Measurements from ENCODE around the gene SH2B3. TPM values are rescaled to one million over a fixed set of nuclear protein-coding genes. Genes with fewer than 3 reads are reported as not detected.
"Not testable (repeated sequence)": the region's sequence is repeated elsewhere in the genome, so short reads cannot be mapped to it uniquely, and the experiment has no call there.

SH2B3 gene
- total RNA-seq, 1 donor from 2014 or later = 20.4 TPM

GRCh38 chr12:111458546-111459172 is 52.9 kb downstream of the SH2B3 start:
- DNase-seq (ENCODE audit: low spot score) = peak; percentile 14

DNA sequence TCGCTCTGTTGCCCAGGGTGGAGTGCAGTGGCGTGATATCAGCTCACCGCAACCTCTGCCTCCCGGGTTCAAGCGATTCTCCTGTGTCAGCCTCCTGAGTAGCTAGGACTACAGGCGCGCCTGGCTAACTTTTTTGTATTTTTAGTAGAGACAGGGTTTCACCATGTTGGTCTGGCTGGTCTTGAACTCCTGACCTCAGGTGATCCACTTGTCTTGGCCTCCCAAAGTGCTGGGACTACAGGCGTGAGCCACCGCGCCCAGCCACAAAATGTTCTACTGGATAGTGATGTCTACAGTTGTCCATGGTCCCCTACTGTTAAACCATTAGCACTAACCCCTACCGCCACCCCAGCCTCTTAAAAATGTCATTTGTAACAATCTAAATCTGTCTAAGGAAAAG is 54.4 kb downstream of the SH2B3 start:
- DNase-seq (ENCODE audit: low spot score) = peak; percentile 23

DNA sequence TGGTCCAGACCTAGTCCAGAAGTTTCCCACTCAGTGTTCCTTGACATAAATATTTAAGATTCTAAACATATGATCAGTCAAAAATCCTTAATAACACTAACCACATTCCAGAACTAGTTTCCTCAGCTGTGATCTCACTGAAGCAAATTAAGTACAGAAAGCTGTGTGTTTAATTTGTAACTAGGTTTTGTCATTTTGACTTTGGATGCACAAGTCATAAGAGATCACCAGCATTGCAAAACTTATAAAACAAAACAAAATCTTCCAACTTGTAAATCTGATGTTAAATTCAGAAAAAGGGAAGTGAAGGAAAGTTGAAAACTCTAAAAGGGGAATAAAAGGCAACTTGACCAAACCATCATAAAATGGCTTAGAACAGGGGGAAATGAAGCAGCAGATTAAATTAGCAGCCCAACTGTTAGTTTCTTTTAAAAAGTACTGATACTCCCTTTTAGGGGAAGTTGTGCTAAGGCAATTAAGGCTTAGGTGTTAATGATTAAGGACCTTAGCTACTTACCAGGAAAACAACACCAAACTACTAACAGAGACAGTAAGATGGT is 56.6 kb downstream of the SH2B3 start:
- no peak for DNase-seq (ENCODE audit: low spot score)

DNA sequence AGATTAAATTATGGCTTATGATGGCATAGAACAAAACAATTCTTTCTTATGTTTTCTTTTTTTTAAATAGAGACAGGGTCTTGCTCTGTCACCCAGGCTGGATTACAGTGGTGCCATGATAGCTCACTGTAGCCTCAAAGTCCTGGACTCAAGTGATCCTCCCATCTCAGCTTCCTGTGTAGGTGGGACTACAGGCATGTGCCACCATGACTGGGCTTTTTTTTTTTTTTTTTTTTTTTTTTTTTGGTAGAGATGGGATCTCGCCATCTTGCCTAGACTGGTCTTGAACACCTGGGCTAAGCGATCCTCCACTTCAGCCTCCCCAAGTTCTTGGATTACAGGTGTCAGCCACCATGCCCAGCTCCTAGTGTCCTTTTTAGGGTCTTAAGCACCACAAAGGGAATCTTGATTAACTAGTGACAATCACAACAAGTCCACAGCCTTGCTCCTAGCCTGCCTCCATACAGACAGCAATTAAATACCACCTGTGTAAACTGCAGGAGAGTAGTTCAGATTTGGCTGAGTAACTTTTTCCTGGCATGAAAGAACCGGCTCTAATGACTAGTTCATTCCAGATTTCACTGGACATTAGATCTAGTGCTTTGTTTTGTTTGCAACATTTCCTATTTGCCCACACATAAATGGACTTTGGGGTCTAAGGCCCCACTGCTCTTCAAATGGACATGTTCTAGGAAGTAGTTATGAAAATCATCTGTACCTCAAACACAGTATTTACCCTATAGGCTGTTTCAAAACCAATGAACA is 61.6 kb downstream of the SH2B3 start:
- DNase-seq (ENCODE audit: low spot score) = no peak

DNA sequence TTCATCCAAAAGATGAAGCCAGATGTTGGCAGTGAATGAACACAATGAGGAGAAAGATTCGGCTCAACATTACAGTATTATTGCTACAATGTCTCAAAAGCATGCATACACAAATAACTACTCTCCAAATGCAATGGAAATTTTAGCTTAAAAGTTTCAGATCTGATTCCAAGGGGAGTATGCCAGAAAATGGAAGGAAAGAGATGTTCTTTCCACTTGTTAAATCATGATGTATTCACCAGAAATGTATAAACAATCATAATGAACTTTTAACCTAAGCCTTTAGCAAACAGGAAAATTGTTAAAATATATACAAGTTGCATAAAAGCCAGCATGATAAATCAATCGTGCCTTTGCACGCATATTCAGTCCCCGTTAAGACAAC is 62.1 kb downstream of the SH2B3 start:
- DNase-seq (ENCODE audit: low spot score) = no peak

GRCh38 chr12:111469401-111469800 is 63.7 kb downstream of the SH2B3 start:
- DNase-seq (ENCODE audit: low spot score) = no peak

DNA sequence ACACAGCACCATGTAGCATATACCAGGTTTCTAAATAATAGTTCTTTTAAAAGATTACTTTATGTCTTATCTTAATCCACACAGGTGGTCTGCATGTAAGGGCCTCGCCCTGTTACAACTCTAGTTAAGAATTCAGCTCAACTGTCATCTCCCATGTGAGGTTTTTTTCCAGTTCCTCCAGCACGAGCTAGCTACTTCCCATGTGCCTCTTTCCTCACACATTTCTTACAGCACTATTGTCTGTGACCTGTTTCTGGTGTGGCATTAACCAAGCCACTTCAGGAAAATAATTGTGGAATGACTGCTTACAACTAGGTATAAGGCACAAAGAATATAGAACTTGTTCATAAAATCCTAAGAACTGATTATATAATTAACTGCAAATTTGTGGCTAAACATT is 65.5 kb downstream of the SH2B3 start:
- DNase-seq (ENCODE audit: low spot score) = no peak

GRCh38 chr12:111482462-111482861 is 76.7 kb downstream of the SH2B3 start:
- no peak for DNase-seq (ENCODE audit: low spot score)

DNA sequence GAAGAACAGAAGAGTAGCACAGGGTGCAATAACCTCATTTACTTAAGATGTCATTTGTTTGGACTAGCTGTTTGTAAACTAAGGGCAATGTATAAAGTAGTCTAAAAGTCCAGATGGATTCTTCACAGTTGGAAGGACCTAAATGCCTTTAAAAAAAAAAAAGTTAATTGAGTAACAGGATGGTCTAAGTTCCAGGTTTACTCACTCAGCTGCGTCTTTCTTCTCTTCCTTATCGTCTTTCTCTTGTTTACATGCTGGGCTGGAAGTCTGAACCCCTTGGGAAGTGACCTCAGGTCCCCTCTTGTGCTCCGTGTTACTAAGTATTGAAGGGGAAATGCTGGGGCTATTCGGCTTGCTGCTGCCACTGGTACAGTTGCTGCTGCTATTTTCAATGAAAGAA is 82.5 kb downstream of the SH2B3 start:
- DNase-seq (ENCODE audit: low spot score) = no peak

DNA sequence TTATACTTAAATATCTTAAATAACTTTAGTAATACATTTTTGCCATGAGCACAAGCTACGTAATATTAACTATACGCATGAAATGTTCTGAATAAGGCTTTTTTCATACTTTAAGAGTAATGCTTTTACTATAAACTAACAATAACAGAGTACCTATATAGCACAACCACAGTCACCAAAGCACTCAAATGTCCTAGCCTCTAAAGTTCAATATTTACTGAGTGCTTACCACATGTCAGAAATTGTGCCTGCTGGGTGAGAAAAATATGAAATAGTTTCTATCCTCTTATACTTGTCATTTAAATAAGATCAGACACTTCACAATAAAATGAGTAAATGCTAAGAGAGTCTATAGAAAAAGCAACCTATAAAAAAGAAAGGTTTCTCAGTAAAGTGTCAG is 83.1 kb downstream of the SH2B3 start:
- no peak for DNase-seq (ENCODE audit: low spot score)

DNA sequence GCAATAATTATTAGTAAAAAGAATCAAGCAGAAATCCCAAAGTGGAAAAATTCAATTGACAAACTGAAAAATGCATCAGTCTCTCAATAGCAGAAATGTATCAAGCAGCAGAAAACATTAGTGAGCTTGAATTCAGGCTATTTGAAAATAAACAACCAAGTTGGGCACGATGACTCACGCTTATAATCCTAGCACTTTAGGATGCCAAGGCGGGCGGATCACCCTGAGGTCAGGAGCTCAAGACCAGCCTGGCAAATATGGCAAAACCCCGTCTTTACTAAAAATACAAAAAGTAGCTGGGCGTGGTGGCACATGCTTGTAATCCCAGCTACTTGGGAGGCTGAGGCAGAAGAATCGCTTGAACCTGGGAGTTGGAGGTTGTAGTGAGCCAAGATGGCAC is 87.3 kb downstream of the SH2B3 start:
- not testable (repeated sequence) for DNase-seq (ENCODE audit: low spot score)

DNA sequence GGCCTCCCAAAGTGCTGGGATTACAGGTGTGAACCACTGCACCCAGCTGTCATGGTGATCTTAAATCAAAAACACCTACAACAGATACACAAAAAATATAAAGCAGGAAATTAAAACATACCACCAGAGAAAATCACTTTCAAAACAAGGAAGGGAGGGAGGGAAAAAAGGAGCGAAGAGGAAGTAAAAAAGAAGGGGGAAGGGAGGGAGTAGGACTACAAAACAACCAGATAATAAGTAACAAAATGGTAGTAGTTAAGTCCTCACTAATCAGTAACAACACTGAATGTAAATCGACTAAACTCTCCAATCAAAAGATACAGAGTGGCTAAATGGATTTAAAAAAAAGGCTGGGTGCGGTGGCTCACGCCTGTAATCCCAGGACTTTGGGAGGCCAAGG is 89.0 kb downstream of the SH2B3 start:
- DNase-seq (ENCODE audit: low spot score) = no peak

Other genes starting within 250 kb of the SH2B3 start
- 7.5 TPM for gene PHETA1, start 36.8 kb upstream of the SH2B3 start, total RNA-seq
- gene ATXN2, start 193.4 kb downstream of the SH2B3 start, total RNA-seq = 120 TPM

All from ureter (tissue), 1 donor.